GM23338 (cell line): ENCODE measurements around the gene GAREM1. TPM values are rescaled to one million over a fixed set of nuclear protein-coding genes. Genes with fewer than 3 reads are reported as not detected.
A peak's percentile ranks its signal among the peaks of the same experiment; 100 is the strongest.

Experiments used
- ATAC-seq: fragments of 200-7000 bp; cut with Tn5 transposase; 3 replicates; pipeline ENCODE4 v1.9.1; 2020
- DNase-seq: peaks from one replicate; pipeline ENCODE4 v3.0.0-alpha.2; 2015; ENCODE audit warnings: low spot score
- H2AFZ ChIP-seq: fragments of 200-600 bp; sonication (generic); 2 replicates; pipeline ENCODE4 v1.8.0; 2016; ENCODE audit warnings: antibody characterized with exemption, mild to moderate bottlenecking, moderate library complexity
- H3F3A ChIP-seq: fragments of 200-600 bp; sonication (generic); replicated peaks from 2 replicates; pipeline ENCODE4 v1.8.0; 2017; ENCODE audit warnings: antibody characterized with exemption, mixed run types, low read depth
- H3K27ac ChIP-seq: fragments of 200-600 bp; sonication (generic); 2 replicates; pipeline ENCODE4 v1.6.1; 2016; ENCODE audit warnings: low read depth
- H3K27me3 ChIP-seq: fragments of 200-600 bp; sonication (generic); 2 replicates; pipeline ENCODE4 v1.8.0; 2016; ENCODE audit warnings: mild to moderate bottlenecking, mixed run types, moderate library complexity; ENCODE audit not compliant: insufficient read depth
- H3K36me3 ChIP-seq: fragments of 200-600 bp; sonication (generic); 2 replicates; pipeline ENCODE4 v1.8.0; 2016; ENCODE audit warnings: mild to moderate bottlenecking; ENCODE audit not compliant: insufficient read depth
- H3K4me1 ChIP-seq: fragments of 200-600 bp; sonication (generic); 2 replicates; pipeline ENCODE4 v1.8.0; 2016; ENCODE audit warnings: mild to moderate bottlenecking, moderate library complexity; ENCODE audit not compliant: insufficient read depth
- H3K4me2 ChIP-seq: fragments of 200-600 bp; sonication (generic); 2 replicates; pipeline ENCODE4 v1.7.1; 2017; ENCODE audit warnings: mixed run types
- H3K4me3 ChIP-seq: fragments of 200-600 bp; sonication (generic); 2 replicates; pipeline ENCODE4 v1.6.1; 2016; ENCODE audit warnings: mixed run types
- H3K79me2 ChIP-seq: fragments of 200-600 bp; sonication (generic); replicated peaks from 2 replicates; pipeline ENCODE4 v1.8.0; 2017; ENCODE audit warnings: mild to moderate bottlenecking; ENCODE audit not compliant: insufficient read depth
- H3K9me2 ChIP-seq: fragments of 200-600 bp; sonication (generic); 2 replicates; pipeline ENCODE4 v1.8.0; 2017; ENCODE audit not compliant: insufficient read depth
- H4K20me1 ChIP-seq: fragments of 200-600 bp; sonication (generic); replicated peaks from 2 replicates; pipeline ENCODE4 v1.8.0; 2017; ENCODE audit warnings: mild to moderate bottlenecking; ENCODE audit not compliant: insufficient read depth
- H3K27ac Mint-ChIP-seq: 2 replicates; pipeline ENCODE4 v1.8.0; 2020; ENCODE audit warnings: inconsistent platforms, mild to moderate bottlenecking, moderate library complexity, mixed read lengths
- H3K27me3 Mint-ChIP-seq: 3 replicates; pipeline ENCODE4 v1.8.0; 2022; ENCODE audit warnings: low read depth, mild to moderate bottlenecking, moderate library complexity, mixed read lengths, inconsistent platforms; ENCODE audit not compliant: insufficient read depth, poor library complexity
- H3K36me3 Mint-ChIP-seq: 3 replicates; pipeline ENCODE4 v1.8.0; 2021; ENCODE audit warnings: low read depth, mild to moderate bottlenecking, inconsistent platforms, moderate library complexity, mixed read lengths
- H3K4me1 Mint-ChIP-seq: 3 replicates; pipeline ENCODE4 v1.8.0; 2020; ENCODE audit warnings: mild to moderate bottlenecking, inconsistent platforms, mixed read lengths
- H3K4me3 Mint-ChIP-seq: 3 replicates; pipeline ENCODE4 v1.8.0; 2021; ENCODE audit warnings: moderate library complexity, mild to moderate bottlenecking, inconsistent platforms, mixed read lengths
- H3K9me3 Mint-ChIP-seq: 3 replicates; pipeline ENCODE4 v1.8.0; 2020; ENCODE audit warnings: moderate library complexity, mild to moderate bottlenecking, inconsistent platforms, mixed read lengths
- ETS1 ChIP-seq: IDR thresholded peaks from 2 replicates; pipeline ENCODE4 v1.6.1; 2016; ENCODE audit warnings: antibody characterized with exemption
- EZH2 ChIP-seq: fragments of 200-600 bp; sonication (generic); IDR thresholded peaks from one replicate; pipeline ENCODE4 v1.8.0; 2017; ENCODE audit warnings: antibody characterized with exemption, mild to moderate bottlenecking, low read depth; ENCODE audit not compliant: unreplicated experiment
- NANOG ChIP-seq: IDR thresholded peaks from 2 replicates; pipeline ENCODE4 v1.6.1; 2016; ENCODE audit warnings: antibody characterized with exemption, borderline replicate concordance
- POLR2AphosphoS5 ChIP-seq: IDR thresholded peaks from 2 replicates; pipeline ENCODE4 v1.6.1; 2016; ENCODE audit warnings: antibody characterized with exemption, low read depth
- REST ChIP-seq: IDR thresholded peaks from one replicate; pipeline ENCODE4 v1.6.1; 2018; ENCODE audit warnings: antibody characterized with exemption; ENCODE audit not compliant: unreplicated experiment
- ZNF114 ChIP-seq: fragments of 250-450 bp; sonication (Bioruptor Pico); IDR thresholded peaks from 2 replicates; pipeline ENCODE4 v1.5.0; 2020; ENCODE audit warnings: mild to moderate bottlenecking, moderate library complexity
- ZNF462 ChIP-seq: fragments of 250-450 bp; sonication (Bioruptor Pico); IDR thresholded peaks from 2 replicates; pipeline ENCODE4 v1.5.0; 2020; ENCODE audit warnings: mild to moderate bottlenecking, moderate library complexity
- polyA plus RNA-seq: library from polyadenylated mRNA; unstranded; fragments of >200 nt; fragmentation: Nextera tagmentation; extraction: Ambion mirVana; gene quantifications from 2 replicates; pipeline ENCODE4 v1.2.1, GENCODE V29; 2016
- total RNA-seq: library from RNA; depleted of rRNA; stranded (reverse); fragments of >200 nt; shearing (Covaris generic); gene quantifications from 2 replicates; pipeline ENCODE4 v1.2.3, GENCODE V29; 2014

GAREM1 gene
- total and polyA plus RNA-seq, 2 experiments from 2014 or later, result 2.7 to 6.0 TPM

- ATAC-seq, result no peak
- H3K27ac ChIP-seq, result no peak overlapping the region
Observed at GRCh38 chr18:32351032-32351431, 119.7 kb downstream of the GAREM1 start.

GRCh38 chr18:32349728-32350395, 120.8 kb downstream of the GAREM1 start:
- H3K9me3 Mint-ChIP-seq, result no peaks in the 10 kb centered on the region
- H3K9me2 ChIP-seq, result no peaks in the 10 kb centered on the region
- H3K4me3 ChIP-seq, result no peak overlapping the region
- no peak overlapping the region for H2AFZ ChIP-seq
- peaks cover 1% of the 10 kb centered on the region for H3K27me3 Mint-ChIP-seq
- H3K4me3 Mint-ChIP-seq, result no peak overlapping the region
- no peaks in the 10 kb centered on the region for H4K20me1 ChIP-seq
- no peaks in the 10 kb centered on the region; the same call in 1 of the 2 replicates for H3K4me1 ChIP-seq
- no peaks in the 10 kb centered on the region for H3K27me3 ChIP-seq
- no peaks in the 10 kb centered on the region for H3F3A ChIP-seq
- H3K4me1 Mint-ChIP-seq, result peaks cover 13% of the 10 kb centered on the region; the same call in 2 of the 3 replicates
- H3K36me3 ChIP-seq, result no peaks in the 10 kb centered on the region
- DNase-seq (no peak), ATAC-seq (no peak)
- 0 out of 2 replicates have a peak overlapping the region, but pooled peaks have one; percentile 29 for H3K27ac Mint-ChIP-seq
- no peaks in the 10 kb centered on the region for H3K36me3 Mint-ChIP-seq
- no peak overlapping the region for H3K4me2 ChIP-seq
- TF ChIP-seq POLR2AphosphoS5, result no peak
- TF ChIP-seq NANOG, result no peak
- TF ChIP-seq ZNF114 (CRISPR knock-in tag), result no peak
- no peak for TF ChIP-seq EZH2
- TF ChIP-seq REST, result no peak
- TF ChIP-seq ZNF462 (CRISPR knock-in tag), result no peak
- no peaks in the 10 kb centered on the region for H3K79me2 ChIP-seq
- H3K27ac ChIP-seq, result no peak overlapping the region

More at GRCh38 chr18:32351032-32351431, 119.7 kb downstream of the GAREM1 start:
- DNase-seq, result no peak
- Histone ChIP-seq H3K27me3 (no peaks in the 10 kb centered on the region), H2AFZ (no peak overlapping the region), H3K9me2 (no peaks in the 10 kb centered on the region), H3K4me2 (no peak overlapping the region), H4K20me1 (no peaks in the 10 kb centered on the region), H3F3A (no peaks in the 10 kb centered on the region), H3K4me3 (no peak overlapping the region), H3K4me1 (no peaks in the 10 kb centered on the region; the same call in 1 of the 2 replicates), H3K36me3 (no peaks in the 10 kb centered on the region), H3K79me2 (no peaks in the 10 kb centered on the region)
- Mint-ChIP-seq H3K36me3 (no peaks in the 10 kb centered on the region), H3K27ac (no peak overlapping the region), H3K4me1 (peaks cover 13% of the 10 kb centered on the region; the same call in 2 of the 3 replicates), H3K4me3 (no peak overlapping the region), H3K9me3 (no peaks in the 10 kb centered on the region), H3K27me3 (peaks cover 1% of the 10 kb centered on the region)
- TF ChIP-seq ETS1, result no peak
